GM19099 (cell line): ENCODE measurements around the gene CDC42EP1.

Source experiments
- POLR2A ChIP-seq: IDR thresholded peaks from 3 replicates; pipeline ENCODE4 v1.6.1; 2011; ENCODE audit warnings: low read depth; ENCODE audit not compliant: insufficient read length; ENCODE audit errors: extremely low read depth

CDC42EP1 gene

DNA sequence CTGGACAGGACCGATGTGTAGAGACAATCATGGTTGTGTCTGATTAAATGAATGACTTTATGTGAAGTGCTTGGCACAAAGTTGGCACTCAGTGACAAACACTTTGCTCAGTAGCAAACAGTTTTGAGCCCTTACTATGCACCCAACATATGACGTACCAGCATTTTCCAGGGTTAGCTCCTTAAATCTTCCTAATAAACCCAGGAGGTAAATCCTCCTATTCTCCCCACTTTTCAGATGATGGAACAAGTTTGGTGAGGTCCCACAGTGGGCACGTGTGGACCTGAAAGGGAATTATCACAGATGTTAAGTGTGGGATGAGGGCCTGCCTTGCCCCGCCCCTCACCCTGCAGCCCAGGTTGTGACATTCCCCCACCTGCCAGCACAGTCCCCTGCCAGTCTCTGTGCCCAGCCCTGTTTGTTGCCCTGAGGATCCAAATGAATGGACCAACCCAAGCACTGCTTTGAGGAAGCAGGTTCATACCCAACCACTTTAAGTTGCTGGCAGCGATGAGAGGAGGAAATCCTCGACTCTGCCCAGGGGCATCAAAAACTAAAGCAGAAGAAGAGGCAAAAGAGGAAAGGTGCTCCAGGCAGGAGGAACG, 34.4 kb upstream of the CDC42EP1 start:
- no peak for TF ChIP-seq POLR2A

DNA sequence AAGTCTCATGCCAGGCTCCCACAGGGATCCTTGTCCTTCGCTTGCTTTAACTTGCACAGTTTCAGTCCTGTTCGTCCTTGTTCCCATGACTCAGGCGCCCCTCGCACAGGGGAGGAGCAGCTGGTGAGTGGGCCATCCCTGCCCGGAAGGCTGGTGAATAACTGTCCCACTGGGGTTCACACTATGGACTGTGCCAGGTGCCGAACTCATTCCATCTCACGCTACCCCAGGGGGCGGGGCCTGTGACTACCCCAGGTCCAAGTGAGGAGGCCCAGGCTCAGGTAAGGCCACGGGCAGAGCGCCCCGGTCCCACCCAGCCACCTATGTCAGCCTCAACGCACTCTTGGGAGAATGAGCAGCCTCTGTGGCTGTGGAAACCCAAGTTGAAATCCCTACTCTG, 33.9 kb upstream of the CDC42EP1 start:
- no peak for TF ChIP-seq POLR2A

DNA sequence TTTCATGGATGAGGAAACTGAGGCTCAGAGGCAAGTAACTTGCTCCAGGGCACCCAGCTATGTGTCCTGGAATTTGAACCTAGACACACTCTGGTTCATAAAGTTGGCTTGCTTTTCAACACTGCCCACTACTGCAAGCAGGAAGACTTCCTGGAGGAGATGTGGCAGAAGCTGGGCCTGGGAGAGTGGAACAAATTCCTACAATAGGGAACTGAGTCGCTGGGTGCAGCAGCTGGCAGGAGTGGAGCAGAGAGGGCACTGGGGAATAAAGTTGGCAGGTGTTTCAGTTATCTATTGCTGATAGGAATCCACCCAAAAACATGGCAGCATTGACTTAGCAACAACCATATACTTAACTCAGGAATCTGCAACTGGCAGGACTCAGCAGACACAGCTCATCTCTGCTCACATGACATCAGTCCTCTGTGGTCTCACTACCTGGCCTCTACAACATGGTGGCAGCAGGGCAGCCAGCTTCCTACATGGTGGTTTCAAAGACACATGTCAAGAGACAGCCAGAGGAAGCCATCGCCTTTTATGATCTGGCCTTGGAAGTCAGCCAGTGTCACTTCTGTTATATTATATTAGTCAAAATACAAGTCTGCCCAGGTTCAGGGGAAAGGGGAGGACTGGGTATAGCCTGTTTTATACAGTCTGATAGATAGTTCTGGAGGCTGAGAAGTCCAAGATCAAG, 30.5 kb upstream of the CDC42EP1 start:
- no peak for TF ChIP-seq POLR2A

DNA sequence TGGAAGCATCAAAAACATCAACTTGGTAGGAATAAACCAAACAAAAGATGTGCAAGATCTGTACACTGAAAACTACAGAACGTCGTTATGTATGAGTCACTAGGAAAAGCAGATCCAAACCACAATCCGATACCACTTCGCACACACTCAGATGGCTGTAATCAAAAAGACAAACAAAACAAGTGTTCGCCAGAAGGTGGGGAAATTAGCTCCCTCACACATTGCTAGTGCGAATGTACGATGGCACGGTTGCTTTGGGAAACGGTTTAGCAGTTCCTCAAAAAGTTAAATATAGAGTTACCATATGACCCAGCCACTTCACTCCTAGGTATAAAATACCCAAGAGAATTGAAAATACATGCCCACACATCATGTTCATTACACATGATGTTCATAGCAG, 26.3 kb upstream of the CDC42EP1 start:
- TF ChIP-seq POLR2A: no peak

DNA sequence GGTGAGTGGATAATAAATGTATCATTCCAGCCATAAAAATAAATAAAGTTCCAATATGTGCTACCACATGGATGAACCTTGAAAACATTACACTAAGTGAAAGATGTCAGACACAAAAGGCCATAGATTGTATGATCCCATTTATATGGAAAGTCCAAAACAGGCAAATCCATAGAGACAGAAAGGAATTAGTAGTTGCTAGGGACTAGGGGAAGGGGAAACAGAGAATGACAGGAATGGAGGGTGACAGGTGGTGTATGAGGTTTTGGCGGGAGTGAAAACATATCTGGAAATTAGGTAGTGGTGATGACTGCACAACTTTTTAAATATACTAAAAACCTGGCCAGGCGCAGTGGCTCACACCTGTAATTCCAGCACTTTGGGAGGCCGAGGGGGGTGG, 25.8 kb upstream of the CDC42EP1 start:
- no peak for TF ChIP-seq POLR2A

DNA sequence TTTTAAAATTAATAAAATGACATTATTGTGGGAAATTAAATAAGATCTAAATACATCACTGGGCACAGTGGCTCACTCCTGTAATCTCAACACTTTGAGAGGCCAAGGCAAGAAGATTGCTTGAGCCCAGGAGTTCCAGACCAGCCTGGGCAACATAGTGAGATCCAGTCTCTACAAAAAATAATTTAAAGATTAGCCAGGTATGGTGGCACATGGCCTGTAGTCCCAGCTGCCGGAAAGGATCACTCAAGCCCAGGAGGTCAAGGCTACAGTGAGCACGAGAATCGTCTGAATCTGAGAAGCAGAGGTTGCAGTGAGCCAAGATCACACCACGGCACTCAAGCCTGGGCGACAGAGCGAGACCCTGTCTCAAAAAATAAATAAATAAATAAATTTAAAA, 25.1 kb upstream of the CDC42EP1 start:
- TF ChIP-seq POLR2A: no peak

DNA sequence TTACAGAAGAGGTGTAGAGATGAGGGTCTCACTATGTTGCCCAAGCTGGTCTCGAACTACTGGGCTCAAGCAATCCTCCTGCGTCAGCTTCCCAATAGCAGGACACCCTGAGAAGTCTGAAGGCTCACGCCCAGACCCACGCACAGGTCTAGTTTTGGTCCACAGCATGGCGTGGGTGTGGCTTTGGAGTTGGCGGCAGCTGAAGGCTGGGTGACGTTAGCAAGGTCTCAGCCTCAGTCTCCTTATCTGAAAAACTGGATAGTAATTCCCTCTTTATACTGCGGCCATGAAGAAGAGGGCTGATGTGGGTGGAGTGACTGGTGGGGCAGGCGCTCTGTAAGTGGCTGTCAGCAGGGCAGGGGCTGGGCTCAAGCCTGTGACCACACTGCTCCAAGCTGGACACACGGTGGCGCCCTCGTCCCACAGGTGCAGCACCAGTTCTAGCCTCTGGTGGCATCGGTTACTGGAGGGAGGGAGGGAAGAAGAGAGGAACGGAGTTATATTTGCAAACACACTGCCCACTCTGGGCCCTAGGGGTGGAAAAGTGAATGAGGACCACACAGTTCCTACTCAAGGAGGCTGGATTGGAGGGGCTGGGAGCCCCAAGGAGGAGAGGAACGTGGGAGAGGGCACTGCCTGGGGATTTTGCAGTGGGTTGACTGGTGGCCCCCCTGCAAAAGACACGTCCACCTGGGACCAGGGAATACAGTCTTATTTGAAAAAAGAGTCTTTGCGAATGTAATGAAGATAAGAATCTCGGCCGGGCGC, 21.5 kb upstream of the CDC42EP1 start:
- TF ChIP-seq POLR2A: no peak

DNA sequence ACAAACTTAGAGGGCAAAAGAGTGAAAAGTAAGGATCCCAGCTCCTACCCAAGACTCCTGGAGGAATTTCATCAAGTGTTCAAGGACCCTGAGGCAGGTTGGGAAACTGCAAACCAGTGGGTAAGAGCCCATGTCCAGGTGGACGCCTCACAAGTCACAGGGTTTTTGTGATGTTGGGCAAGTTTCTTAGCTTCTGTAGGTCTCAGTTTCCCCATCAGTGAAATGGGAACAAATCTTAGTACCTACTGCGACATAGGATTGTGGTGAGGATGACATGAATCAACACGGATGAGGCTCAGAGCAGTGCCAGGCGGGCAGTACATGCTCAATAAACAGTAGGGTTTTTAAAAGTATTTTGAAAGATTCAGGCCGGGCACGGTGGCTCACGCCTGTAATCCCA, 17.3 kb upstream of the CDC42EP1 start:
- no peak for TF ChIP-seq POLR2A

DNA sequence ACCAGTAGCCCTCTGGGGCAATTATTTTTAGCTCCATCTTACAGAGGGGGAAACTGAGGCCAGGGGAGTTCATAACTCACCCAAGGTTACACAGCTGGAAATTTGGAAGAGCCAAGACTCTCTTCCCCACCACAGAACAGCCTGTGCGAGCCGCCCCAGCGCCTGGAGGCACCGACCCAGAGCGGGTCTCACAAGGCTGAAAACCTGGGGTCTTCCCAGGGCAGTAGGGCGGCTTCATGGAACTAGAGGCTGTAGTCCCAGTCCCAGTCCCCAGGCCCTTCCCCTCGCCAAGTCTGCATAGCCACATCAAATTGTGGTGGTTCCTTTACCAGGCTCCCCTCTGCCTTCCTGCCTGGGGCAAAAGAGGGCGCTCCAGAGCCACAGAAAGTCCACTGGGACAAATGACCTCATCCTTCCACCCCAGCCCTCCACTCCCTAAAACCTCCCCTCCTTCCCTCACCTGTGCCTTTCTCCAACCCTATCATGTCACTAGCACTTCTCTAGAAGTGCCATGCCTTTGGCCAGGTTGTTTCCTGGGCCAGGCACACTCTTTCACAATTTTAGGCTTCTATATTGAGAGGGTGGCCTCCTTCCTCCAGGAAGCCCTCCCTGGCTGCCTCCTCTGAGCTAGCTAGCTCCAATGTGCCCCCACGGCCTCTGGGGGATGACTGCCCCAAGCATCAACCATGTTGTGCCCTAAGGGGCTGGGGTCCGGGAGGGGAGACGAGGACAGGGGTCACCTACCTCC, 15.2 kb upstream of the CDC42EP1 start:
- TF ChIP-seq POLR2A: no peak

DNA sequence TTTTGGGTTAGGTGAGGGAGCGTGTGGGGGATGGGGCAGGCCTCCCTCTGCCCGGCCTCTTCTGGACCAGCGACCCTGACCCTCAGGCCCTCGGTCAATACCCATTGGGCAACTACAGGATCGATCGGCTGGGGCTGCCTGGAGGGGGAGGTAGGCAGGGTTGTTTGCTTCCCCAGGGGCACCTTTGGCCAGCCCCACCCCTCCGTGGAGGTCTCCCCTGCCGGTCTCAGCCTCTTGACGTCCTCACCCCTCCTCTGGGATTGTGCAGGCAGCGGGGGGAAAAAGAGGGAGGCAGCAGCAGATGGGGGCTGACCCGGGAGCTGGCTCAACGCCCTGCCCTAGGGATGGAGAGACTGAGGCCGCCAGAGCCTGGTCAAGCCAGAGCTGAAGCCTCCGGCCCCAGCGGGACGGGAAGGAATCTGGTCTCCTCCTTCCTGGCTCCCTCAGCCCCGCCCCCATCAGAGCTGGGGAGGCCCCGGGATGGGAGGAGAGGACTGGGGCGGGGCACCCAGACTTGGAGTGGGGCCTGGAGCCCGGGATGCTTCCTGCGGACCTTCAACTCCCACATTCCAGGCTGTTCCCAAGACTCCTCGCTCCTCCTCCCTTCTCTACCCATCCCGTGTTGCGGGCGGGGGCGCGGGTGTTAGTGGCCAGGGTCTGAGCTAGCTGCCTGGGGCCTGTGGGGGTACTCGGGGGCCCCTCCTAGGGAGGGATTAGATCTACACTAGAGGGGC, 14.4 kb upstream of the CDC42EP1 start:
- no peak for TF ChIP-seq POLR2A

DNA sequence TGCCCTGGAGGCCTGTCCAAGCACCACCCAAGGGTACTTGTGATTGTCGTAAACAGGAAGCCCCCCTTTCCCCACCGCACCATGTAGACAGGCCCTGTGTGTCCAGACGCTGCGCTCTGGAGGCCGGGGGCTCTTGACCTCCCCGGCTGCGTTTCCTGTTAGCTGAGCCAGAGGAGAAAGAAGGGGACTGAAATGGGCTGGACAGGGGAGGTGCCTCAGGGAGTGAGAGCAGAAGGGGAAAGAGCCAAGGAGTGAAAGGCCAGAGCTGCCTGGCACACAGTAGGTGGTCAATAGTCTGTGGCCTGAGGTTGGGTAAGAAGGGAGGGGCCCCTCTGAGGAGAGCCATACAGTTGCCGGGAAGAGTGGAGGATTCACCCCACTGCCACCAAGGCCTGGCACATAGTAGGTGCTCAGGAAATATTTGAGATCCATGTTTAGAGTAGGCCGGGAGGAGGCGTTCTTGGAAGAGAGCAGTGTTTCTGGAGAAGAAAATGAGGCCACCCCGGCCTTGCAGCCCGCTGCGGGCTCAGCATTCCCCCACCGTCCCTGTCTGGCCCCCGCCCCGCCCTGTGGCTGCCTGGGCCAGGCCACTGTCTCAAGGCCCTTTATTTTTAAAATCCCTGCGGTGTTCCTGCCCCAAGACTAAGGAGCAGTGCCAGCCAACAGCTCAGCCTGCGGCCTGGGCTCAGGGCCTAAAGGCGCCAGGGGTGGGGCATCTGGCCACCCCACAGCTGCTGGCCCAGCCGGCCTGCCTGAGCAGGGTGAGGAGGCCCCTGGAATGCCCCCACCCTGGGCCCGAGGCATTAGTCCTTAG, 13.6 kb upstream of the CDC42EP1 start:
- TF ChIP-seq POLR2A: no peak

DNA sequence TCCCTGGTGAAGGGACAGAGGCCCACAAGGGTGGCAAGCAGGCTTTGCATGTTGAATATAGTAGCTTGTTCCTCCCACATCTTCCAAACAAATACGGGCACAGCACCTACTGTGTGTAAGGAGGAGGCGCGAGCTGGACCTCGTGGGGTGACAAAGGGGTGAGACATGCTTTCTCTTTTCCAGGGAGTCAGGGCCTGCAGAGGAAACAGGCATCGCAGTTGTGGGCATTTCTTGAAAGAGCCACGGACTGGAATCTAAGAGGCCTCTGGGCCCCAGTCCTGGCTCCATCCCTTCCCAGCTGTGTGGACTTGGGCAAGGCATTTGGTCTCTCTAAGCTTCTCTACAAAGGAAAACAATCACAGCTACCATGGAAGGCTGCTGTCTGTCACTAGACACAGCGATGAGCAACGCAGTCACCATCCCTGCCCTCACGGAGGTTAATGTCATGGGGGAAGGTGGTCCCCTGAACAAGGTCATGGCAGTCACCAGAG, 13.0 kb upstream of the CDC42EP1 start:
- TF ChIP-seq POLR2A: no peak

DNA sequence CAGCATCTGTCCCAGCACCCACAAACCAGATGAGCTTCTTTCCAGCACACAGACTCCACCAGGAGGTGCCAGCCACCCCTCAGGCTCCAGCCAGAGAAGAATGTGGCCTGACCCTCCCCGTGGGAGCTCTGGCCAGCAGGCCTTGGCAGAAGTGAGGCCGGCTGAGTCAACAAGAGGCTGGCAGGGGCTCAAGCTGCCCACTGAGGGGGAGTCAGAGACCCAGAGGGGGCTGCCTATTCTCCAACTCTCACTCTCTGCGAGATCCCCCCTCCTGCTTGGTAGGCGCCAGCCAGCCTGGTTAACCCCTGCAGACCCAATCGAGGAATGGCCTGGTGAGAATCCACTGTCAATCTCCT, 10.6 kb upstream of the CDC42EP1 start:
- no peak for TF ChIP-seq POLR2A

DNA sequence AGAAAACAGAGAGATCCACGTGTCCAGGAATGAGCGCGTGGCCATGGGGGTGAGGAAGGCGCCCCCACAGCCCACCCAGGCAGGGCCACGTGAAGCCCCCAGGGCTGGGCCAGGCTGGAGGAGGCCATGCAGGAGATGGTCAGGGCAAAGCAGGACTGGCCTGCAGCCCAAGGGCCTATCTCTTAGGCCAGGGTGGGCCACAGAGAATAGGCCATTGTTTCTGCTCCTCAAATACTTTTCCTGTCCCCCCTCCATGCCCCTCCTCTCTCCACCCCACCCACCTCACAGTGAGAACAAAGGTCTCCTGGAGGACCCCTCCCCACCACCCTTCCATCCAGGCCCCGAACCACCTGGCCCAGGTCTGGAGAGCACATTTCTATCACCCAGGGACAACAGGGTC, 8.3 kb upstream of the CDC42EP1 start:
- no peak for TF ChIP-seq POLR2A
